HG02852 (cell line): ENCODE measurements around the gene RHOBTB3.
"Not testable (repeated sequence)": the region's sequence is repeated elsewhere in the genome, so short reads cannot be mapped to it uniquely, and the experiment has no call there.

Experiments
- ATAC-seq: cut with Tn5 transposase; IDR thresholded peaks from one replicate; pipeline ENCODE4 v1.9.1; 2021; ENCODE audit warnings: mild to moderate bottlenecking, moderate library complexity; ENCODE audit not compliant: unreplicated experiment

The RHOBTB3 gene

DNA sequence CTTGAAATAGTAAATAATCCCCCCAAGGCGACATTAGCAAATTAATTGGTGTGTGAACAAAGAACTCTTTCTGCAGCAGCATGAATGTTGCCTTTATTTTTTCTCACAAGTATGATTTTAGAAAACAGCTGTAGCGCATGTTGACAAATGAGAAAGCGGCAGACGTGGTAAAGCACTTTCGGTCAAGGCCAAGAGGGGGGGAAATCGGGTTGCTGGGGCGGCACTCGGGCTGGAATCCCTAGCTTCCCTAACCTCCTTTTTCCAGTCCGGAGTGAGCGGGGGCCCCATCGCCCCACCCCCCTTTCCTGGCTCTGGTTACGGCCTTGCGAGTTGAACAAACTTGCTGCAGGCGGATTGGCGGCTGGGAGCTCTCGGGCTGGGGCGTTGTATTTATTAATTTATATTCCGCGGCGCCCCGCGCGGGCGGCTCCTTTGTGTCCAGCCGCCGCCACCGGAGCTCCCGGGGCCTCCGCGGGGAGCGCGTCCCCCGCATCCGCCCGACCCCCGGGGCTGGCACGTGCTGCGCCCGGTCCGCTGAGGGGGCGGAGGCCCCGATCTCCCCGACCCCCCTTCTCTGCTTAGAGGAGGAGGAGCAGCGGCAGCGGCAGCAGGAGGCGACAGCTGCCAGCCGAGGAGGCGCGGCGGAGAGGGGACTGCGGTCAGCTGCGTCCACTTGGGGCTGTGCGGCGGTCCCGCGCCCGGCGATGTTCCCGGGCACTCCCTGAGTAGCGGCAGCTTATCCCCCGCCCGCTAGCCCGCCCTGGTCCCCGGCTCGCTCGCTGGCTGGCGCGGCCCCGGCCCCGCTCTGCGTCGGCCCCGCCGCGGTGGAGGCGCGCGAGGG, at the start of gene RHOBTB3:
Gene RHOBTB3, plus strand, starts transcription at position 607 of the 841 bp plus-strand sequence. CDS start 347 bp downstream, outside the sequence.
- peak; percentile 43 for ATAC-seq

GRCh38 chr5:95682891-95683290, 48.2 kb upstream of the RHOBTB3 start, which contains the start of gene SPATA9:
TSS of gene SPATA9 (minus strand) at chr5:95682991. CDS start at chr5:95682854, 137 bp downstream.
- no peak for ATAC-seq

DNA sequence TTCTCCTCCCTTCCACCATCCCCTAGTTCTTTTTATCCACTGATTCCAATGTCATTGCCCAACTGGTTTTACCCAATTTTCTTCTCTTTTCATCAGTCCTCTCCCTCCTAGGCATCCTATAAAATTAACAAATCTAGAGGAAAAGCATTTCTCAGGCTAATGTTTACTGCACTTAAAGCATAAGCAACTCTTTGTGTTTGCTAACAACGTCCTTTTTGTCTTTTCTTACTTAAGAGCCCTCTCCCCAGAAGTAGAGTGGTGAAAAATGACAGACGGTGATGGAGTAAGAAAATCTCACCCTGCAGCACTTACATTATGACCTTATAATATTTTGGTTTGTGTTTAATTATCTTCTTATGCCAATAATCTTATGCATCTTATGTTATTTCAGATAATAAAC, 46.8 kb upstream of the RHOBTB3 start:
- no peak for ATAC-seq

GRCh38 chr5:95686651-95687050, 44.5 kb upstream of the RHOBTB3 start:
- ATAC-seq: no peak

GRCh38 chr5:95689680-95690079, 41.5 kb upstream of the RHOBTB3 start:
- no peak for ATAC-seq

DNA sequence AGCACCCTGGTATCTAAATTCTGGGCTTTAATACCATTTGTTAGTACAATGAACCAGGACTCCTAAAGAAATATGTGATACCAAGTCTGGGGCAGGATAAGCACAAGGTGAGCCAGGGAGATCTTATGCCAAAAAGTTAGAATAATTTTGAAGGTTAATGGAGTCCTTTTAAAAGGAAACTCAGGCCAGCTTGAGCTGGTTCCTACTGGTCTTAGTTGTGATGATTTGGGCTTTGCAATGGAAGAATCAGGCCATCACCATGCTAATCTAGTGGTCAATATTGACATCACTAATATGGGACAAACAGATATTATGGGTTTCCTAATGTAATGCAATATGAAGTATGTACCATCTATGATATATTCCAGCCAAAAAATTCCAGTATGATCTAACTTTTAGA, 40.8 kb upstream of the RHOBTB3 start:
- ATAC-seq: no peak

DNA sequence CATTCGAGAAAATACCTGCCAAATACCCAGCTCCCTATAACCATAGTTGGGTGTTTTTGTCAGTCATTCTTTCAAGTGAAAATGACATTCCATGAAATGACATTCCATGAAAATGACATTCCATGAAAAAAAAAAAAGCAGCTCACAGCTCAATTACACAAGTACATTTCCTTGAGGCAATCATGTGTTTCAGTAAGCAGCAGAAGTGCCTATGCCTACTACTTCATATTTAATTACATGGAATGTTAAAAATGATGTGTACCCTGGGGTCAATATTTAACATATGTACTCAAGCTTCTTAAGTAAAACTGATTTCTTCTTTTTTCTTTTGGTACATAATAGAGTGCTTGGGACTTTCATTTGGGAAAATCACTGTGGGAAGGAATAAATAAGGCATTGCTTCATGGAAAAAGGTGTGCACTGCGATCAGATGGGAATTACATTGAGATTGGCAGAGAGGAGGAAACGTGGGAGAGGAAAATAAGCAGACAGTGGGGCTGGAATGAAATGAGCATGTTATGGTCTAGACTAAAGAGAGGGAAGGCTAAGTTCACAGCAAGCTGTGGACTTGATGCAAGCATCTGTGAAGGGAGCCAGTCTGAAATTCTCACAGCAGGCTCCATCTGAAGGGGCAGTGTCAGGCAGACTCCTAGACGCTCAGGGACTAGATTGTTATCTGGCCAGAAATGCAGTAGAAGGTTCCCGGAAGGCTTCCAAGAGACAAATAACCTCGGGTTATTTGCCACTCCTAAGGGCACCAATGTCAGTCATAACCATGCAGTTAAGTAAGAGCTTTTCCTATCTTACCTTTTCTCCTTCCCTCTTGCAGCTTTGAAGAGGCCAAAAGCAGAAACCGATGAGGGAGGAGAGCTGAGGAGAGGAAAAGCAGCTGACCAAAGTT, 33.1 kb upstream of the RHOBTB3 start:
- no peak for ATAC-seq

- no peak for ATAC-seq
Observed at GRCh38 chr5:95699337-95699736, 31.8 kb upstream of the RHOBTB3 start.

GRCh38 chr5:95701074-95701473, 30.1 kb upstream of the RHOBTB3 start:
- ATAC-seq: no peak

- ATAC-seq: no peak
Observed at GRCh38 chr5:95704150-95704549, 27.0 kb upstream of the RHOBTB3 start.

- not testable (repeated sequence) for ATAC-seq
Observed at GRCh38 chr5:95706196-95706595, 24.9 kb upstream of the RHOBTB3 start.

GRCh38 chr5:95707055-95707454, 24.1 kb upstream of the RHOBTB3 start:
- ATAC-seq: no peak

- not testable (repeated sequence) for ATAC-seq
Observed at GRCh38 chr5:95707534-95708188, 23.5 kb upstream of the RHOBTB3 start.

DNA sequence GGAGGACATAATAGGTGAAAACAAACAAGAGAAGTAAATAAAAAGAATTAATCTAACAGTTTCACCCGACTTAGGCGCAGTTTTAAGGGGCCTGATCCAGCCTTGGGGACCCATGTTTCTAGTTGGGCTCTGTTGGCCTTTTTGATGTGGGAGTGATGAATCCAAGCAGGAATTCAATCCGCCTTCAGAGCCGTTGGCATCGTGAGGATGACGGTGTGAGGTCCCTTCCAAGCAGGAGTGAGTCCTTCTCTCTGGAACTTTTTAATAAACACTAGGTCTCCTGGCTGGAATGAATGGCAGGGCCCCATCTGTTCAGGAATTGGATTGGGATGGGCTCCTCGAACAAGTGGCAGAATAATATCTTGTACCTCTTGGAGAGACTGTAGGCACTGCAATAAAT, 22.3 kb upstream of the RHOBTB3 start:
- no peak for ATAC-seq

- ATAC-seq: no peak
Observed at GRCh38 chr5:95709967-95710650, 21.0 kb upstream of the RHOBTB3 start.

GRCh38 chr5:95710651-95711500, 20.3 kb upstream of the RHOBTB3 start:
- not testable (repeated sequence) for ATAC-seq

DNA sequence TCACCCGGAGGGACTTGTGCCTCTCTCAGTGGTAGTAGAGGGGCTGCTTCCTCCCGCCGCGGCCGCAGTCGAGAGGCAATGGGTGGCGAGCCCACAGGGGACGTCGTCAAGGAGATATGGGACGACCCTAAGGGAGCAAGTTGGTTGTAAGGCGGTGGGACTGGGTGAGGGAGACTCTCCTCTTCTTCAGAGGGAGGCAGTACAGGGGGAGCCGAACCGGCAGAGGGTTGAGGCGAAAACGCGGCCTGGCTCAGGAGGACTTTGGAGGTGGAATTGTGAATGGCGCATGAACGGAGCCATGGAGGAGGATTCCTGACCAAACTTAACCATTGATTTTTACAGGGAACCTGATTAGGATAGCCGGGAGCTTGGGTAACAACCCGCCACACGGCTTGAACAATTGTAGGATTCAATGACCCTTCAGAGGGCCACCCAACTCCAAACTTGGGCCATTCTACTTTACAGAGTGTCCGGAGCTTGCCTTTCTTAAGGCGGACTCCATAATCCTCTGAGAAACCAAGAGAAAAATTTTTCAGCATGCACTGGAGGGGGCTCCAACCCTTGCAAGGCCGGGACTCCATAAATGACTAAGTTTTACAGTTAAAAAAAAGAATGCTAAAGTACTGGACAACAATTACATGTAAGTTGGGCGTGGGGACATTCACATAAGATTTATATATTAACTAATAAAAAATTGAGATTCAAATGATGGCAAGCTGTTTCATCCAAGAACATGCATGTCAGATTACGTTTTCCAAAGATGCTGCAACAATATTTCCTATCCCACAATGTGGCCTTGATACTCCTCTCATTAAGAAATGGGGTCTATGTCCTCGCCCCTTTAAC, 19.4 kb upstream of the RHOBTB3 start:
- no peak for ATAC-seq

DNA sequence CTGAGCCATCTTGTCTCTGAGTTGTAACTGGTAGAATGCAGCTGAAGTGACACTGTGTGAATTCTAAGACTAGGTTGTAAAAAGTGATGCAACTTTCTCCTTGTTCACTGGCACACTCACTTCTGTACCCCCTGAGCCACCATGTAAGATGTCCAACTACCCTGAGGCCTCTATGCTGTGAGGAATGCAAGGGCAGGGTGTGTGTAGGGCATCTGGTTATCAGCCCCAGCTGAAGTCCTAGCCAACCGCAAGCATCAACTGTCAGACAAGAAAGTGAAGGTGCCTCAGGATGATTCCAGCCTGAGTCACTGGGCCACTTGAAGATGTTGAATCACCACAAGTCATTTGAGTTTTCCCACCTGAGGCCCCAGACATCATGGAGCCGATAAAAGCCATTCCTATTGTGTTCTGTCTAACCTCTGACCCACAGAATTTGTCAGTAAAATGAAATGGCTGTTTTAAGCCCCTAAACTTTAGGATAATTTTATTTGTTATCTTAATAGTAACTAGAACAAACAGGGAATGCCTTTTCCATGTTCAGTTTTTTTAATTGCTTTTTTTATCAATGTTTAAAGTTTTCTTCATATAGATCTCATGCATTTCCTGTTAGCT, 18.7 kb upstream of the RHOBTB3 start:
- ATAC-seq: no peak
